Inflammatory macrophage treated with lipopolysaccharide for 4 hours (primary cell): Measurements from ENCODE around the gene SLC24A3.
A peak's percentile ranks its signal among the peaks of the same experiment; 100 is the strongest.

Experiments used
- DNase-seq: peaks from one replicate; pipeline ENCODE4 v3.0.0-alpha.2; 2020

Gene SLC24A3

DNA sequence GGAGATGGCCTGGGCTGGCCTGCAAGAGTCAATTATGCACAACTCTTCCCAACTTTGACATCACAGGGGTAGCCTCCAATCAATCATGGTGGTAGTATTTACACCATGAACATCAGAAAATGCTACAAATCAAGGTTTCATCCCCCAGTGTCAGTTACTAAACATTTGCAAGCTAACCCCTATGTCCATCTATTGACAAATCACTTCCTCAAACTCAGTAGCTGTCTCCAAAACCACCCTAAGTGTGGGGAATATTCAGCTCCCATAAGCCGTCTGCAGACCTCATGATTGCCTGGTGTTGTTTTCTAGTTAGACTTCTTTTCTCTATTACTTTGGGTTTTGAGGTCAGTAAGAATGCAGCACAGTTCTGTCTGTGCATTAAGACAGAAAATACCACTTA lies 344.8 kb downstream of the SLC24A3 start:
- DNase-seq = peak; percentile 56

DNA sequence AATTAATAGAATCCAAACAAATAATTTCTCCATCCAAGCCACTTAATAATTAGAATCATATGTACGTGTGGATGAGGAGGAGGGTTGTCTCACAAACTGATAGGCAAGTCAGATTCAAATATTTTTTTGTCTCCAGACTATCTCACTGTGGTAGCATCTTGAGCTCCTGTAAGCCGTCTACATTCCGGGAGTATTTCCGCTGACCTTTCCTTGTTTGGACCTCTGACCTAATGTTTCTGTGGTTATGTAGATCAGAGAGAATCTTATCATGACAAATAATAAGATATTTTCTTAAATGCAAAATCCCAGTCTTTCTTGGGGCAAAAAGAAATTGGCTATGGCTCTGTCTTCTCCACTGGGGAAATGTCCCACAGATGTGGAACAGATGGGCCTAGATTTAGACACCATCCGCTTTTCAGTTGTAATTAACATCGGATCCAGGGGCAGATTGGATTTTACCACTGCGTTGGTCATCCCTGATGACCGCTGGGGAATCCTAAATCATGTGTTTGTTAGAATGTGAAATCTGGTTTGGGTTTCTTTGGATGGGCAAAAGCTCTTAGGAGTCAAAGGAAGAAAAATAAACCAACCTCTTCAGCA lies 348.5 kb downstream of the SLC24A3 start:
- DNase-seq = no peak

DNA sequence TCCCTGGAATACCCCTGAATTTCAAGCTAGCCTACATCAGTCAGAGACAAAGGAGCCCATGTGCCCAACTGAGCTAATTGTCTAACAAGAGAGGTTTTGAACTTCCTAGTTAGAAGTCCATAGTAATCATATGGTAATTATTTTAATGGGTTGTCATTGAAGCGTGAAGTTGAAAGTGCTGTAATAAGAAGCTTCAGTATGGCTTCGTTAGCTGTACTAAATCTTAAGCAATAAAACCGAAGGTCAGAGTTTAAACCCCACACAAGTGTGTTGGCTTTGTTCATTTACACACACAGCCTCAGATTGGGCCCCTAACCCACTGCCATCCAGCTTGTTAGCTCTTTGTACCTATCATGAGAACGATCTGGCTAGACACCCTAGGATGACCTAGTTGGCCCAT lies 350.0 kb downstream of the SLC24A3 start:
- DNase-seq = no peak

DNA sequence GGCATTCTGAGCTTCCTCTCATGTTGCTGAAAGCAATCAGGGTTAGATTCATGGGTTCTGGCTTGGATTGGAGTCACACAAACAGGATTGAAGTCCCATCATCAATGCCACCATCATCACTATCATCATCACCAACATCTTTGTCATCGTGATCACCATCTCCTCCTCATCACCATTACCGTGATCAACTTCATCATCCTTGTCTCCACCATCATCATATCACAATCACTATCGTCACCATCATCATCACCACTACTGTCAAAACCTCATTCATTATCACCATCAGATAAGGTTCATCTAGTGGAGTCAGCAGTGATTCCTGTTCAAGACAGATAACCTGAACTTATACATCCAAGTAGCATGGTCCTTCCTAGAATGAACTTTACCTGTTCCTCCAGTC lies 351.8 kb downstream of the SLC24A3 start:
- no peak for DNase-seq

DNA sequence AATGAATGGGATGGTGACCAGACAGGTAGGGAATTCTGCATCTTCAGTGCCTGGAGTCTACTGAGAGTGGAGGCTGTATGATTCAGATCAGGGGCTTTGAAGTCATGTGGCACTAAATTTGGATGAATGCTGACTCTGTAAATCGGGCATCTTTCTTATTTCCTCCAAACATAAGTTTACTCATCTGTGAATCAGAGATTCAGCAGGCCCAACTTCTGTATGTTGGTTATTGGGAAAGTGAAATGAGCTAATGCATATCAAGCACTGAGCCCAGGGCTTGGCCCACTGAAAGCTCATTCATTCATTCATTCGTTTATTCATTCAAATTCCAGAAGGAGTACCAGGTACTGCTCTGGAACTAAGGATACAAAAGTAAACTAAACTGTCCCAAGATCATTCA lies 353.3 kb downstream of the SLC24A3 start:
- peak; percentile 80 for DNase-seq

DNA sequence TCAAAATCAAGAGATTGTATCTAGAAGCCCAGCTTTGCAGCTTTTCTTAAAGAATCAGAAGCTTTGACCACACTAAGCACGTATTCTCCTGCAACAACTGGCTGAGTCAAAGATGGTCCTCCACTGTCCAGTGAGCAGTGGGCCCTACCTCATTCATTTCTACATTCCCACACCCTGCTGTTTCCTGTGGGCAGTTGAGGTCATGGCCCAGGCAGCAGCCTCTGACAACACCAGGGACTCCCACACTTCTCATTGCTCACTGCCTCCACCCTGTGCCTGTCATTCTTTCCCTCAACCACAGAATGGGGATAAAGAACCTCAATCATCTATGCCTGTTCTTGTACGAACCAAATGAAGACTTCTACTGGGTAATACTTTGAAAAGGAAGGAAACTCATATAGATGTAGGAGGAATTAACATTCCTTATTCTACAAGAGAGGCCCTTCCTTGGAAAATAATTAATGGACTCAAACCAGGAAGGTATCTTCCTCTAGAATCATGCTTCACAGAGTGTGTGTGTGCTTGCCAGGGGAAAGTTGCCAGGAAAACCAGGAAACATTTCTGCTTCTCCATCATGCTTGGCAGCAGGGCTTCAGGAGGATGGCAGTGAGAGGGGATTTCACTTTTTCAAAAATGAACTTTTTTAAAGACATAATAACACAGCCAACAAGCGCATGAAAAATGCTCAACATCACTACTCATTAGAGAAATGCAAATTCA lies 353.9 kb downstream of the SLC24A3 start:
- peak; percentile 93 for DNase-seq

DNA sequence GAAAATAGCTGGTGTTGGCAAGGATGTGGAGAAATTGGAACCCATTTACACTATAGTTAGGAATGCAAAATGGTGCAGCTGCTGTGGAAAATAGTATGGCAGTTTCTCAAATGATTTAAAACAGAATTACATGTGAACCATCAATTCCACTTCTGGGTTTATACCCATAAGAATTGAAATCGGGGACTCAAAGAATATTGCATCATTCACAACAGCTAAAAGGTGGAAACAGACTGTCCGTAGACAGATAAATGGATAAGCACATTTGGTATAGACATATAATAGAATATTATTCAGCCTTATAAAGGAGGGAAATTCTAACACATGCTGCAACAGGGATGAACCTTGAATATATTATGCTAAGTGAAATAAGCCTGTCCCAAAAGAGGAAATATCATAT lies 355.7 kb downstream of the SLC24A3 start:
- DNase-seq = no peak

DNA sequence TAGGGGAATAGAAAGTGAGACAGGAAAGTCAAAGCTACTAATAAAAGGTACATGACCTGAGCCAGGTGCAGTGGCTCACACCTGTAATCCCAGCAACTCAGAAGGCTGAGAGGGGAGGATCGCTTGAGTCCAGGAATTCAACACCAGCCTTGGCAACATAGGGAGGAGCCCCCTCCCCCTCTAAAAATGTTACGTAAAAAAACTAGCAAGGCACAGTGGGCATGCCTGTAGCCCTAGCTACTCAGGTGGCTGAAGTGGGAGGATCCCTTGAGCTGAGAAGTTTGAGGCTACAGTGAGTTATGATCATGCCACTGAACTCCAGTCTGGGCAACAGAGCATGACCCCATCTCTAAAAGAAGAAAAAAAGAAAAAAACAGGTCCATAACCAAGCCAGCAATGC lies 359.6 kb downstream of the SLC24A3 start:
- DNase-seq = no peak

DNA sequence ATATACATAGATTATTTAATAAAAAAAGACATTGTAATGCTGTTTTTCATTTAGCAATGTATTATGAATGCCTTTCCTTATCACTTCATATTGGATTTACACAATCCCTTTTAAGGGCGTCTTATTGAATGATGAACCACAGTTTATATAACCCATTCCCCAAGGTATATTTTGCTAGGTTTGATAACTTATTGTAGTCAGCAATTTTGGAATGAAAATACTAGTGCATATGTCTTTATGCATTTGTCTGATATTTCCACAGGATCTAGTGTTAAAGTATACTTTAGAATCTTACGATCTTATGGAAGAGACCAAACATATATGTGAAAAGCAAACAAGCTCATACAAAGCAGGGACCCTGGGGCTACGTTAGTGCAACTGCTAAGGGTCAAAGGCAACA lies 365.2 kb downstream of the SLC24A3 start:
- no peak for DNase-seq

DNA sequence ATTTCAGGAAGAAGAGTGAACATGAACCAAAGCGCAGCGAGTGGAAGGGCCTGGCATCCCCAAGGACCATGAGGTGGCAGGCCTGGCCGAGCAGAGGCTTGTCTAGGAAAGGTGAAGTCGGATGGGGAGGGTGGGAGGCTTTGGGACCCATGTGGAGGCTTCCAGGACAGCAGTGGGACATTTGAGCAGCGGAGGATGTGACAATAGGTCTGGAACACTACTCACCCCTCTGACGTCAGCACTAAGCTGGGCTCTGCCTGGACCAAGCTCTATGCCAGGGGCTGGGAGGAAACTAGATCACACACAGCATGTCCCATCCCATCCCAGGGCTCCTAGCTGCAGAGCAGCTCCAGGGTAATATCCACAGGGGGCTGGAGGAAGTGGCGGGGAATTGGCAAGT lies 370.3 kb downstream of the SLC24A3 start:
- DNase-seq = no peak

DNA sequence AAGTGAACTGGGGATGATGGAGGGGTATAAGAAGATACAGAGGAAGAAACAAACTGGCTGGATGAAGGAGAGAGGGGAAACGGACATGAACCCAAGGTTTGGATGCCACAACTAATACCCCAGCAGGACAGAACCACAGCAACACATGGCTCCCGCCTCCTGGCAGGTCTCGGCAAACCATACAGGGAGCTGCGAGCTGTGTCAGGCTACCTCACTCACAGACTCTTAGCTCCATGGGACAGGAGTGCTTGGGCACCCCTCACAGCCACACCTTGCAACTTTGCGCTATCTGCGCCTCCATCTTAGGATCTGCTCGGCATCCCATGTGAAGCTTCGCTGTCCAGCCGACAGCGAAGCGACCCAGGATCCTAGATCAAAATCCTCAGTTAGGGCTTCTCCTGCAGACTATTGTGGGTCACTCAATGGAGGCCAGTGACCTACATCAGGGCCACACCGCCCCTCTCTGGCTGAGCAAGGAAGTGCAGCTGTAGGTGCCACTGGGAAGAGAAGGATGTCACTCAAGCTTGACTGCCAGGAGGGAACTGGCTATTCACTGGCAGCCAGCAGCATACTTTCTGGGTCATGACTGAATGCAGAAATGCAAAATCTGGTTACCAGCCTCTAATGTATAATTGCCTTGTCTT lies 371.2 kb downstream of the SLC24A3 start:
- DNase-seq = peak; percentile 76

DNA sequence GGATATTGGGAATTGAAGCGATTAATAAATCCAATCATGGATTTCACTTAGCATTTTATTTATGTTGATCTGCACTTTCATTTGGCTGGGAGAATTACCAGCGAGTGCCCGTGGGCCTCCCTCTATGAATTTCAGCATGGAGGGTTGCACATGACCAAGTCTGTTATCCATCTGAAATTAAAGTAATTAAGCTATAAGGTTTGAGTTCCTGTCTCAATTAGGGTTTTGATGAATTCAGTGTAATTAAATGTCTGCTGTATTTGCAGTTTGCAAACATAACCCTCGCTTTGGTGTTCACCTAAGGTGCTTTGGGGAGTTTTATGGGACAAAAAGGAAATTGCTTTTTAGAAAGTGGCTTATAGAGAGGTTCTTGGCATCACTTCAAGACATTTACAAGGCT lies 375.8 kb downstream of the SLC24A3 start:
- DNase-seq = no peak

DNA sequence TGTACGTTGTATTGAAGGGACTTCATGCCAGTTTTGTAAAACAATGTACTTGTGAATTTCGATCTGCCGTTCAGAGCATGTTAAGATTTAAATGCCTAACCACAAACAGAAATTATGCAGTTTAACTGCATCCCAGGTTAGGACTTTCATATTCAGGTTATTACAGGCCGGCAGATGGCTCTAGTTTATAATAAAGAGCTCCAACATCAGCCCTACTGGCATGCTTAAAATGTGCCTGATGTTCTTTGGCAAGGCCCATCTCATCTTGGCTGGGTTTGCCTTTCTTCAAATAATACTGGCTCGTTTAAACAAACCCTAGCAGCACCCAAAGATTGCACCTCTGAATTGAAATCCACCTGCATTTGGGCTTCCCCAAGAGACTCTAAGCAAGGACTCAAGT lies 376.3 kb downstream of the SLC24A3 start:
- no peak for DNase-seq

DNA sequence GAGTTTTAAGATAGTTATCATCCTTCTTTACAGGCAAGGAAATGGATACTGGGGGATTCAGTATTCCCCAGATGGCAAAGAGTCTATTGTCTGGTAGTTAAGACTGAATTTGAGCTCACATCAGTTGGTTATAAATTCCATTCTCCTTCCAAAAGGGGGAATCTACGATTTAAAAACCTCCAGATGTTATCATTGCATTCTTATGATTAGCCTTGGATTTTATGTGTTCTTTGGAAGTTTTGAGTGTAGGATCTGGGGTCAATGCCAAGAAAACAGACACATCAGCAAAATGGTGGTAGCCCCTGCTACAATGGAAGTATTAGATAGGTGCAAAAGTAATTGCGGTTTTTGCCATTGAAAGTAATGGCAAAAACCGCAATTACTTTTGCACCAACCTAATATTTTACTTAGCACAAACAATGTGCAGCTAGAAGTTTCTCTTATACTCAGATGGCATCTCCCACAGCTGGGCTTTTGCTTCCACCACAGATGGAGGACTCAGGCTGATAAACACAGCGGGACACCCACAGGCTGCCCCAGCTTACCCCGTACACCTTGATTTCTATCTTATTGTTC lies 377.4 kb downstream of the SLC24A3 start:
- no peak for DNase-seq

DNA sequence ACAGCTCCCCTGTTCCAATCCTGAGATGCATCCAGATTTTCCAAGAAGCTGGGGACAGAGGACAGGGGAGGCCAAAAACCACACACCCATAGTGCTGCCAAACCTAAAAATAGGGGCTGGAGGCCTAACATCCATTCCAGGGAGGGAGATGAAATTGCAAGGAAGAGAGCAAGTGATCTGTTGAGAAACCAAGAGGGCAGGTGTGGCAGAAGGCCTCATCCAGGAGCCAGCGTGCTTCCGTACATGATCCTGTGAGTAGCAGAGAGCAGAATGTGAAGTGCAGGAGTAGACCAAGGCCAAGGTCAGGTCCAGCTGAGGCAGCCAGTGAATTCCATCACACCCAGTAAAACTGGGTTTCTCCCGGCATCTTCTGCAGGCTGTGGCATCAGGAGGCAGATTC lies 377.9 kb downstream of the SLC24A3 start:
- DNase-seq = no peak

DNA sequence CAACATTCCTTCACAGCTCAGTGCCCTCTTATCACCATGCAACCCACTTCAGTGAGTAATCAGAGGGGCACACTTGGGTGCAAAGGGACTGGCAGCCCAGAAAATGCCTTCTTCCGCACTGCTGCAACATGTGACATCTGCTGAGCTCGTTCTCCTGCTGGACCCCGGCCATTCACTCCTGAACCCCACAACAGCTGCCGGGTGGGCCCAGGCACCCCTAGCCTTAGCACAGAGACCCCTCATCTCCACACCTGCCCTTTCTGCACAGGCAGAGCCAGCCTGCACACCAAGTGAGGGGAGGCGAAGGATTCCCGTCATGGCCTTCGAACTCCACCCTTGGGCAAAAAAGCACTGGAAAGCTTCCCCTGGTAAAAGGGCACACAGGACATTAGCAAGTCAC lies 381.3 kb downstream of the SLC24A3 start:
- DNase-seq = no peak

DNA sequence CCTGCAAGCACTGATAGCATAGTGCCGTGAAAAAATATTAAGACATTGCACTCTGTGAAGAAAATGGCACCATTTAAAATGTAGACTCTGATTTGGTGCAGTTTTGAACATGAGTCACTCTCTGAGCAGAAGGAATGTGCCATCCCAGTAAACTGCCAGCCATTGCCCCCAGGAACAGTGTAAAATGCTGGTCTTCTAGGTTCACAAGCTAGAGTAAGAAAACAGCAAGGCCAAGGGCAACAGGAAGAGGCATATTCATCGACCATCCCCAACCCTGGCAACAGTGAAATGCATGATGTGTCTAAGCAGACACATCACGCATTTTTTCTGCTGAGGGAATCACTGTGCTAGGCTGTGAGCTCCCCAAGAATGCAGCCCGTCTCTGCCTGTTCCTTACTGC lies 382.5 kb downstream of the SLC24A3 start:
- no peak for DNase-seq

DNA sequence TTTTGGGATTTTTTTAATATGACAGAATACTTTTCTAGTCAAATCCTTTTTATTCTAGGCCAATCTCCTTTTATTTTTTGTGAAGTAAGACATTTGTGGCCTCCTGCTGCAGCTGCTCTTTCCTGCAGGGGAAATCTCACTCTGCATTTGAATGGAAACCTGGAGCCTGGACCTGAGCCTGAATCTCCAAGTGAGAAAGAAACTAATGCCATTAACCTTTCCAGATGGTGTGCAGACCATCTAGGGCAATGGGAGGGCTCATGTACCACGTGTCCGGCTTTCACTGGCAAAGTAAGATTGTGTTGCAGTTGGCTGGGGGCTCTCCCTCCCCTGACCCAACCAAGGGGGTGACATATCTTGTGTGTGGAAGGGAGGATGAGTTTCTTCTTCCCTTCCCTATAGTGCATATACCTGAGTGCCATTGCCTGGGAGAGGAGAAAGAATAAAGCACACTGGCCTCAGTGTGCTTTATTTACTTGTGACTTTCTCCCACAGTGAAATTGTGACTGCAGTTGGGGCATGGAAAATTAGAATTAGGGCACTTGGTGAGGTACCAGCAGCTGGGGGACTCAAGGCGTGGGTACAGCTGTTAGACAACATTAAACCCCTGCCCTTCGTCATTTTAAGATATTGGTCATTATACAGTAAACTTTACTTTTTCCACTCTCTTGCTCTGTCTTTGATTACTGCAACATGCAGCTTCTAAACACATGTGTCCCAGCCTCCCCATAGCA lies 385.8 kb downstream of the SLC24A3 start:
- no peak for DNase-seq

DNA sequence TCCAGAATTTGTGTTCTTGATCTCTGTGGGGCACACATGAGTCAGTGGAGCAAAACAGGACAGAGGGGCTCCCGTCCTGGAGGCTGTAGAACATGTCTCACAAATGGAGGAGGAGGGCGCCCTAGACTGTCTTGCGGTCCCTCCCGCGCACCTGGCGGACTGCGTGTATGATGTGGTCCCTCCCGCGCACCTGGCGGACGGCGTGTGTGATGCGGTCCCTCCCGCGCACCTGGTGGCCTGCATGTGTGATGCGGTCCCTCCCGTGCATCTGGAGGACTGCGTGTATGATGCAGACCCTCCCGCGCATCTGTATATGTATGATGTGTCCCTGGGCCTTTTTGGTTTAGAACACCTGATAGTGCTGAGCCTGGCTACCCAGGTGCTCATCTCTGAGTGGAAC lies 386.8 kb downstream of the SLC24A3 start:
- no peak for DNase-seq

DNA sequence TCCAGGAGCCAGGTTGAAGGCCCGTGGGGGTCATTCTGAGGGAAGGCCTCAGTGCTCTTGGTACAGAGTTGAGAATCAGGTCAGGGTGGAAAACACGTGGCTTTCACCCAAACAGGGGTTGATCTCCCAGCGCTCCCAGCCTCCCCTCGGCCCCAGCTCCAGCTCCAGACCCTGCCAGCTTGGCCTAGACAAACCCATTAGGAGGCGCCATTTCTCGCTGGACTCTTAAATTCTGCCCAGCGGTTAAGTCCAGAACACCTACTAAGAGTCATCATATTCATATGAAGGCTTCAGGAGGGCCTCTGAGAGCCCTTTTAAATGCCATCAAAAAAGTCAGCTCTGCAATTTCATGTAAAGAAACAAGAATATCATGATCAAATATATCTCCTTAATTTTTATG lies 387.6 kb downstream of the SLC24A3 start:
- no peak for DNase-seq

DNA sequence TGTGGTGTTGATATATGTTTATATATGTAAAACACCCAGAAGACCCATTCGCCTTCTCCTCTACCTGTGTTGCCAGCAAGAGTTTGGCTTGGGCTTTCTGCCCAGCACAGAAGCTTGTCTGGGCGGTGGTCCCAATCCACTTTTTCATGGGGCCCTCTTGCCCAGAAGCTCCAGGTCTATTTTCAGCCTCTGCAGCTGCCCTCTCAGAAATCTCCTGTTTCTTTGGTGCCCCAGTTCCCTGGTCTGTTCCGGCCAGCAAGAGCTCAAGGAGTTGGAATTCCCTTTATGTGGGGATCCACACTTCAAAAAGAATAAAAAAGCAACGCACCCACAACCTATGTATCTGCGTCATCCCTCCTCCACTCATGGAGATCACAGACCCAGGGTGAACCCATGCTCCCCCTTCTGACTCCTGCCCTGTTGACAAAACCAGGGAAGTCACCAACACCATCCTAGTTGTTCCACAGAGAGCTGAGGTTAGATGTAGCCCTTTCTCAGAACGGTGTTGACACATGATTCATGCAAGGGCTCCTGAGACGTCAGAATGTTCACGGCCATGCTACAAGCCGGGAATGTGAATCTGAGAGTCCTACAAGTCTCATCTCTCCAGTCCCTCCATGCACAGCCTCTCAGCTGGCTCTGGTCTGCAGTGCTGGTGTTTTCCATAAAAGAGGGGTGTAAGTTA lies 388.8 kb downstream of the SLC24A3 start:
- DNase-seq = no peak

DNA sequence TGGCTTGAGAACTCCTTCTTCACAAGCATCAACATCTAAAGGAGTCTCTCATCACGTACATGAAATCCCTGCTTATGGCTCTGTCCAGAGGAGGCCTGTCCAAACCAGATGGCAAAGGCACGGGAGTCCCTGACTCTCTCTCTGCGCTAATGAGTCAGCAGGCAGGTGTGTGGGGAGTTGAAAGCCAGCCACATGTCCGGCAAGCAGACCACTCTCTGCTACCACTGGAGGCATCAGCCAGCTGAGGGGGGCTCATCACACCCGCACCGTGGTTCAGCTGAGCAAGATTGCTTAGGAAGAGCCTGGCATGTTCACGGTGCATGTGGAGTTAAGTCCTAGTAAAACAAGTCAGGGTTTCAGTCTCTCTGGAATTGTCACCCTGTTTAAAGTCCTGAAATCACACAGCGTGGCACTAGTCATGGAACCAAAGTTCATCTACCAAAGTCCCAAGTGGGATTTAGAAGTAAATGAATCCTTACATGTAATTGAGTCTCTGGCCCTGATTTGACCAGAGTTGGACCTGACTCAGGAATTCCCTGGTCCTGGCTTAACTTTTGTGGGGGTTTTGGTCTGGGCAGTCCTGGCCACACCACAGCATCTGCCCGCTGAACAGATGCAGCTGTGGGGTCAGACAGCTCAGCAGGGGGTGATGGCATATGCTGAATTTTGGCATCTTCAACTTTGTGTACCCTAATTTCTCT lies 390.4 kb downstream of the SLC24A3 start:
- no peak for DNase-seq
